Measurements from ENCODE around the gene ALG14. TPM values are rescaled to one million over a fixed set of nuclear protein-coding genes. Genes with fewer than 3 reads are reported as not detected.

Gene ALG14
- total and polyA plus RNA-seq, 2 donors (not counting 3 experiments of a cell fraction or from before 2014, with no cell fraction given) = 2.6 to 8.6 TPM

GRCh38 chr1:94934551-94934950, 138.2 kb downstream of the ALG14 start:
- no peak for TF ChIP-seq POLR2A (IDR thresholded peaks at IDR 0.05; ENCODE audit: low read depth, low read length)
- no peak for TF ChIP-seq CTCF (IDR thresholded peaks at IDR 0.05; ENCODE audit: extremely low read depth in 1 of 2, insufficient read depth in 1 of 2, low read depth in 1 of 2, low read length in 2 of 2)
- TF ChIP-seq EZH2 (IDR thresholded peaks at IDR 0.05; ENCODE audit: borderline replicate concordance, low read depth, low read length, severe bottlenecking) = no peak
- TF ChIP-seq MAX (IDR thresholded peaks at IDR 0.05; ENCODE audit: insufficient read depth, insufficient read length) = no peak
- no peak for TF ChIP-seq POLR2AphosphoS5 (IDR thresholded peaks at IDR 0.05; ENCODE audit: insufficient read depth, low read depth, low read length)
- no peak for TF ChIP-seq MYC (IDR thresholded peaks at IDR 0.05; ENCODE audit: low read depth, low read length)
- TF ChIP-seq JUN (IDR thresholded peaks at IDR 0.05; ENCODE audit: borderline replicate concordance, insufficient read depth, insufficient read length, low read depth) = no peak
- TF ChIP-seq FOS (IDR thresholded peaks at IDR 0.05; ENCODE audit: borderline replicate concordance, insufficient read depth, low read length) = no peak
- TF ChIP-seq GATA2 (IDR thresholded peaks at IDR 0.05; ENCODE audit: insufficient read depth, insufficient read length, low read depth, low read length) = no peak
- no peak for DNase-seq (ENCODE audit: low read depth, low spot score)
- intact Hi-C loops (cut with micrococcal nuclease) = no loop called here
- peaks cover 36% of the 10 kb centered on the region for H3K4me1 ChIP-seq (ENCODE audit: control insufficient read depth, extremely low read depth, insufficient read depth, low read length)
- H3K36me3 ChIP-seq (ENCODE audit: control insufficient read depth in 2 of 2, extremely low read depth in 1 of 2, insufficient read depth in 2 of 2, low read length in 2 of 2) = no peaks in the 10 kb centered on the region
- no peaks in the 10 kb centered on the region for H3K79me2 ChIP-seq (ENCODE audit: control insufficient read depth, insufficient read depth, low read length)
- ChIA-PET POLR2A (no interaction called here), CTCF (interaction anchor here (4.0 kb wide), 1 partner anchor 107 kb away, joined by 35 read pairs; no protein-coding TSS in a partner anchor)
- H4K20me1 ChIP-seq (replicated peaks; ENCODE audit: control insufficient read depth, extremely low read depth, insufficient read depth, low read length) = no peaks in the 10 kb centered on the region
- no peak overlapping the region for H2AFZ ChIP-seq (ENCODE audit: low read depth, low read length)
- H3K27ac ChIP-seq (ENCODE audit: insufficient read depth, low read depth, low read length) = no peak overlapping the region
- no peaks in the 10 kb centered on the region for H3K27me3 ChIP-seq (ENCODE audit: control insufficient read depth in 2 of 2, insufficient read depth in 2 of 2, low read length in 2 of 2)
- H3K9me3 ChIP-seq (replicated peaks; ENCODE audit: control insufficient read depth, insufficient read depth, low read length) = no peaks in the 10 kb centered on the region
- H3K4me2 ChIP-seq (ENCODE audit: insufficient read depth, low read length) = no peak overlapping the region
- no peak overlapping the region for H3K9ac ChIP-seq (replicated peaks; ENCODE audit: extremely low read depth, insufficient read depth, low read length)
- no TSS peak for BruUV-seq (replicated peaks)
- H3K9me1 ChIP-seq (replicated peaks; ENCODE audit: control insufficient read depth, extremely low read depth, insufficient read depth, low read length) = no peaks in the 10 kb centered on the region
- H3K4me3 ChIP-seq (replicated peaks in 1 of 3; ENCODE audit: insufficient read depth in 1 of 3, low read depth in 1 of 3, low read length in 3 of 3) = no peak overlapping the region
- dilution Hi-C loops (cut with MboI; ENCODE audit: extremely low pct_ligation_motif_present, low sequenced_read_pairs) = no loop called here
- FAIRE-seq = no peak

Data from endothelial cell of umbilical vein (primary cell).